HepG2 (cell line): ENCODE results near the gene GTF2A1. TPM values are rescaled to one million over a fixed set of nuclear protein-coding genes. Genes with fewer than 3 reads are reported as not detected.

Experiments
- AGO2 ChIP-seq: fragments of 200-400 bp; formaldehyde crosslinking; optimal IDR thresholded peaks from 2 replicates; pipeline ENCODE3; 2017; ENCODE audit warnings: mild to moderate bottlenecking, low read depth, low read length, moderate library complexity
- ARNT ChIP-seq: fragments of 450-650 bp; IDR thresholded peaks from 2 replicates; pipeline ENCODE4 v1.6.1; 2017
- BCL6 ChIP-seq: IDR thresholded peaks from 2 replicates; pipeline ENCODE4 v1.6.1; 2016; ENCODE audit warnings: missing genetic modification reagents, missing compliant biosample characterization
- FOXJ3 ChIP-seq: sonication (generic); formaldehyde crosslinking; IDR thresholded peaks from 2 replicates; pipeline ENCODE4 v1.4.0; 2020; ENCODE audit warnings: missing genetic modification reagents, mild to moderate bottlenecking, borderline replicate concordance
- HHEX ChIP-seq: IDR thresholded peaks from 2 replicates; pipeline ENCODE4 v1.6.1; 2016; ENCODE audit warnings: control low read depth
- ISX ChIP-seq: sonication (generic); formaldehyde crosslinking; conservative IDR thresholded peaks from 2 replicates; pipeline ENCODE4 v1.5.0; 2020; ENCODE audit warnings: missing genetic modification reagents
- JUN ChIP-seq: sonication (generic); formaldehyde crosslinking; IDR thresholded peaks from 2 replicates; pipeline ENCODE4 v1.4.0; 2020; ENCODE audit warnings: mild to moderate bottlenecking, missing genetic modification reagents
- KLF11 ChIP-seq: IDR thresholded peaks from 2 replicates; pipeline ENCODE4 v1.6.1; 2016; ENCODE audit warnings: missing compliant biosample characterization
- MIER3 ChIP-seq: IDR thresholded peaks from 2 replicates; pipeline ENCODE4 v1.6.1; 2016; ENCODE audit warnings: missing compliant biosample characterization, borderline replicate concordance
- NFE2L1 ChIP-seq: sonication (generic); formaldehyde crosslinking; IDR thresholded peaks from 2 replicates; pipeline ENCODE4 v1.4.0; 2020; ENCODE audit warnings: missing genetic modification reagents, mild to moderate bottlenecking, borderline replicate concordance
- RBM22 ChIP-seq: fragments of 200-400 bp; formaldehyde crosslinking; optimal IDR thresholded peaks from 2 replicates; pipeline ENCODE3; 2017; ENCODE audit warnings: mild to moderate bottlenecking, low read length, moderate library complexity
- SNAPC2 ChIP-seq: sonication (generic); formaldehyde crosslinking; IDR thresholded peaks from 2 replicates; pipeline ENCODE4 v1.8.1; 2022; ENCODE audit warnings: mild to moderate bottlenecking, missing genetic modification reagents
- SP140L ChIP-seq: sonication (generic); formaldehyde crosslinking; IDR thresholded peaks from 2 replicates; pipeline ENCODE4 v1.4.0; 2020; ENCODE audit warnings: missing genetic modification reagents, borderline replicate concordance
- SSRP1 ChIP-seq: IDR thresholded peaks from 2 replicates; pipeline ENCODE4 v1.6.1; 2016; ENCODE audit warnings: control low read depth
- TCF7L2 ChIP-seq: IDR thresholded peaks from 2 replicates; pipeline ENCODE4 v1.6.1; 2011; ENCODE audit warnings: mild to moderate bottlenecking, low read depth, low read length, moderate library complexity
- ZBTB3 ChIP-seq: sonication (generic); formaldehyde crosslinking; IDR thresholded peaks from 2 replicates; pipeline ENCODE4 v1.4.0; 2020; ENCODE audit warnings: low read depth, mild to moderate bottlenecking, moderate library complexity, missing genetic modification reagents, borderline replicate concordance
- ZEB1 ChIP-seq: IDR thresholded peaks from 2 replicates; pipeline ENCODE4 v1.6.1; 2012; ENCODE audit warnings: mild to moderate bottlenecking, low read depth, inconsistent platforms; ENCODE audit not compliant: insufficient replicate concordance
- ZFP36L2 ChIP-seq: sonication (generic); formaldehyde crosslinking; IDR thresholded peaks from 2 replicates; pipeline ENCODE4 v1.4.0; 2020; ENCODE audit warnings: missing genetic modification reagents
- ZNF12 ChIP-seq: sonication (generic); formaldehyde crosslinking; IDR thresholded peaks from 2 replicates; pipeline ENCODE4 v1.5.0; 2020; ENCODE audit warnings: missing genetic modification reagents
- ZNF17 ChIP-seq: sonication (generic); formaldehyde crosslinking; IDR thresholded peaks from 2 replicates; pipeline ENCODE4 v1.5.0; 2020; ENCODE audit warnings: mild to moderate bottlenecking, missing genetic modification reagents
- ZNF30 ChIP-seq: sonication (generic); formaldehyde crosslinking; IDR thresholded peaks from 2 replicates; pipeline ENCODE4 v1.5.0; 2020; ENCODE audit warnings: mild to moderate bottlenecking, missing genetic modification reagents
- ZNF350 ChIP-seq: sonication (generic); formaldehyde crosslinking; IDR thresholded peaks from 2 replicates; pipeline ENCODE4 v1.4.0; 2020; ENCODE audit warnings: mild to moderate bottlenecking, low read depth, missing genetic modification reagents, borderline replicate concordance
- ZNF572 ChIP-seq: sonication (generic); formaldehyde crosslinking; IDR thresholded peaks from 2 replicates; pipeline ENCODE4 v1.5.1; 2020; ENCODE audit warnings: mild to moderate bottlenecking, missing genetic modification reagents
- polyA plus RNA-seq, 8 experiments: library from polyadenylated mRNA; depleted of rRNA in 3 of 8; stranded (reverse) in 7 of 8; unstranded in 1 of 8; fragments of >200 nt; fragmentation: Illumina TruSeq in 4 of 8; extraction: Trizol in 4 of 8; gene quantifications; 2 replicates each; pipeline versions ENCODE4 v1.2.1 to v1.2.3, GENCODE V29; 2011 to 2016; ENCODE audit warnings: low read depth in 4 of 8, missing spikeins in 1 of 8, mixed read lengths in 1 of 8; ENCODE audit not compliant: insufficient read depth in 1 of 8
- total RNA-seq, 5 experiments: library from RNA; depleted of rRNA; stranded (reverse); fragments of >200 nt; fragmentation: Illumina TruSeq; extraction: Trizol; gene quantifications; 2 replicates each; pipeline ENCODE4 v1.2.3, GENCODE V29; 2016; ENCODE audit warnings: low read depth in 1 of 5
- TF ChIP-seq, protein P1 (sequence below): sonication (generic); formaldehyde crosslinking; IDR thresholded peaks from 2 replicates; pipeline ENCODE4 v1.4.0; 2020; ENCODE audit warnings: mild to moderate bottlenecking, missing genetic modification reagents
- TF ChIP-seq, protein P2 (sequence below): sonication (generic); formaldehyde crosslinking; IDR thresholded peaks from 2 replicates; pipeline ENCODE4 v1.8.1; 2023; ENCODE audit warnings: mild to moderate bottlenecking, missing genetic modification reagents, borderline replicate concordance
- TF ChIP-seq, protein P3 (sequence below): sonication (generic); formaldehyde crosslinking; IDR thresholded peaks from 2 replicates; pipeline ENCODE4 v1.4.0; 2020; ENCODE audit warnings: mild to moderate bottlenecking, missing genetic modification reagents
- TF ChIP-seq, protein P4 (sequence below): IDR thresholded peaks from 2 replicates; pipeline ENCODE4 v1.6.1; 2012; ENCODE audit warnings: inconsistent platforms

The GTF2A1 gene
- total and polyA plus RNA-seq, 2 of the 13 experiments (the other 11 are each of a cell fraction or from before 2014, with no cell fraction given), result 14.9 to 17.5 TPM

DNA sequence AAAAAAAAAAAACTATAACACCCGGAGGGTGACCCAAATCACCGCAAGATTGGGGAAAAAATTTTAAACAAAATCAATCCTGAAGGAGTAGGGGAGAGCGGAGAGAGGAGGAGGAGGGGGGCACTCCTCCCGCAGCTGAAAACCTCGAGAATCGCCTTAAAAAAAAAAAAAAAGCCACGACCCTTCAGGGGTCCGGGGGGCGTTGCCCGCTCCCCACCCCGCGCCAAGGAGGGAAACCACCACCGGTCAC is 254 bp downstream of the GTF2A1 start (continued):
- TF ChIP-seq RBM22 (peak; percentile 41), ZNF30 (CRISPR knock-in tag) (no peak), ISX (no peak), MIER3 (CRISPR knock-in tag) (no peak), ZNF17 (CRISPR knock-in tag) (no peak), ARNT (no peak), BCL6 (CRISPR knock-in tag) (no peak), TCF7L2 (no peak), SSRP1 (CRISPR knock-in tag) (0 out of 2 replicates have a peak, but pooled peaks have one; percentile 33), NFE2L1 (CRISPR knock-in tag) (no peak), KLF11 (CRISPR knock-in tag) (no peak), ZNF350 (CRISPR knock-in tag) (no peak), ZFP36L2 (no peak), ZNF12 (CRISPR knock-in tag) (no peak), SNAPC2 (CRISPR knock-in tag) (0 out of 2 replicates have a peak, but pooled peaks have one; percentile 23), ZEB1 (no peak), ZBTB3 (CRISPR knock-in tag) (no peak), SP140L (CRISPR knock-in tag) (no peak), HHEX (CRISPR knock-in tag) (no peak), AGO2 (peak; percentile 43), JUN (no peak), ZNF572 (CRISPR knock-in tag) (no peak), FOXJ3 (no peak)
- TF ChIP-seq, protein P1, sequence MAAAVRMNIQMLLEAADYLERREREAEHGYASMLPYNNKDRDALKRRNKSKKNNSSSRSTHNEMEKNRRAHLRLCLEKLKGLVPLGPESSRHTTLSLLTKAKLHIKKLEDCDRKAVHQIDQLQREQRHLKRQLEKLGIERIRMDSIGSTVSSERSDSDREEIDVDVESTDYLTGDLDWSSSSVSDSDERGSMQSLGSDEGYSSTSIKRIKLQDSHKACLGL (CRISPR knock-in tag), result no peak
- TF ChIP-seq, protein P2, sequence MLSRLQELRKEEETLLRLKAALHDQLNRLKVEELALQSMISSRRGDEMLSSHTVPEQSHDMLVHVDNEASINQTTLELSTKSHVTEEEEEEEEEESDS (CRISPR knock-in tag), result no peak
- TF ChIP-seq, protein P3, sequence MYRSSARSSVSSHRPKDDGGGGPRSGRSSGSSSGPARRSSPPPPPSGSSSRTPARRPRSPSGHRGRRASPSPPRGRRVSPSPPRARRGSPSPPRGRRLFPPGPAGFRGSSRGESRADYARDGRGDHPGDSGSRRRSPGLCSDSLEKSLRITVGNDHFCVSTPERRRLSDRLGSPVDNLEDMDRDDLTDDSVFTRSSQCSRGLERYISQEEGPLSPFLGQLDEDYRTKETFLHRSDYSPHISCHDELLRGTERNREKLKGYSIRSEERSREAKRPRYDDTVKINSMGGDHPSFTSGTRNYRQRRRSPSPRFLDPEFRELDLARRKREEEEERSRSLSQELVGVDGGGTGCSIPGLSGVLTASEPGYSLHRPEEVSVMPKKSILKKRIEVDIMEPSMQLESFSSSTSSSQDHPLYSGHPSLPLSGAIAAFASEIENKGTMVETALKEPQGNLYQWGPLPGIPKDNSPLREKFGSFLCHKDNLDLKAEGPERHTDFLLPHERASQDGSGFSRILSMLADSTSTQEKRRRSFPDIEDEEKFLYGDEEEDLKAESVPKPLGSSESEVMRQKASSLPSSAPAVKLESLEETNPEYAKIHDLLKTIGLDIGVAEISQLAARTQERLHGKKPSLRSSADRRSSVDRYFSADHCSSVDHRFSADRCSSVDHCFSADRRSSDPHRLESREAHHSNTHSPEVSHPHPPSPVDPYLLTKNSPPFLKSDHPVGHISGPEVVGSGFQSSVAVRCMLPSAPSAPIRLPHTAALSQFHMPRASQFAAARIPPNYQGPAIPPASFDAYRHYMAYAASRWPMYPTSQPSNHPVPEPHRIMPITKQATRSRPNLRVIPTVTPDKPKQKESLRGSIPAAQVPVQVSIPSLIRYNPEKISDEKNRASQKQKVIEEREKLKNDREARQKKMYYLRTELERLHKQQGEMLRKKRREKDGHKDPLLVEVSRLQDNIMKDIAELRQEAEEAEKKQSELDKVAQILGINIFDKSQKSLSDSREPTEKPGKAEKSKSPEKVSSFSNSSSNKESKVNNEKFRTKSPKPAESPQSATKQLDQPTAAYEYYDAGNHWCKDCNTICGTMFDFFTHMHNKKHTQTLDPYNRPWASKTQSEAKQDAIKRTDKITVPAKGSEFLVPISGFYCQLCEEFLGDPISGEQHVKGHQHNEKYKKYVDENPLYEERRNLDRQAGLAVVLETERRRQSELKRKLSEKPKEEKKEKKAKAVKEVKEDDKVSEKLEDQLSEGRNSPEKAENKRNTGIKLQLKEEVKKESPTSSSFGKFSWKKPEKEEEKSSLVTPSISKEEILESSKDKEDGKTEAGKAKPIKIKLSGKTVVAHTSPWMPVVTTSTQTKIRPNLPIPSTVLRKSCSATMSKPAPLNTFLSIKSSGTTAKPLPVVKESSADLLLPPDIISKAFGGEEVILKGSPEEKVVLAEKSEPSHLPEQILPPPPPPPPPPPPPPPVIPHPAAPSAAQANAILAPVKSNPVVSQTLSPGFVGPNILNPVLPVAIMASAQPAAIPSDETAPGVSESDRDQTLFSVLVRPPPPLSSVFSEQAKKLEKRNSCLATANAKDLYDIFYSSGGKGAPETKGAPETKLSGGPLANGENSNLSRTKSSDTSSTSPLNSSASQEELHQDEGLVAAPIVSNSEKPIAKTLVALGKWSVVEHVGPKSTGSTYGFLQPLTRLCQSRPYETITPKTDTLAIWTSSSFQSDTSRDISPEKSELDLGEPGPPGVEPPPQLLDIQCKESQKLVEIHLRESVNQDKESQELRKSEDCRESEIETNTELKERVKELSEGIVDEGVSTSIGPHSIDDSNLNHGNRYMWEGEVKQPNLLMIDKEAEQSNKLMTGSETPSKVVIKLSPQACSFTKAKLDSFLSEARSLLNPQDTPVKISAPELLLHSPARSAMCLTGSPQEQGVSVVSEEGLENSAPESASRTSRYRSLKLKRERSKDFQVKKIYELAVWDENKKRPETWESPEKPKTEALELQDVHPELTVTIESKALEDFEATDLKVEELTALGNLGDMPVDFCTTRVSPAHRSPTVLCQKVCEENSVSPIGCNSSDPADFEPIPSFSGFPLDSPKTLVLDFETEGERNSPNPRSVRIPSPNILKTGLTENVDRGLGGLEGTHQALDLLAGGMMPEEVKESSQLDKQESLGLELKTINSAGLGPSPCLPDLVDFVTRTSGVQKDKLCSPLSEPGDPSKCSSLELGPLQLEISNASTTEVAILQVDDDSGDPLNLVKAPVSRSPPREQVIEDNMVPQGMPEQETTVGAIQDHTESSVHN (CRISPR knock-in tag), result no peak
- TF ChIP-seq, protein P4, sequence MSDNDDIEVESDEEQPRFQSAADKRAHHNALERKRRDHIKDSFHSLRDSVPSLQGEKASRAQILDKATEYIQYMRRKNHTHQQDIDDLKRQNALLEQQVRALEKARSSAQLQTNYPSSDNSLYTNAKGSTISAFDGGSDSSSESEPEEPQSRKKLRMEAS, result no peak
